ENCODE measurements around the gene IRAK3.
A peak's percentile ranks its signal among the peaks of the same experiment; 100 is the strongest.
"Not testable (repeated sequence)": the region's sequence is repeated elsewhere in the genome, so short reads cannot be mapped to it uniquely, and the experiment has no call there.

Gene IRAK3

GRCh38 chr12:66301944-66302826, 113.2 kb downstream of the IRAK3 start, which contains the start of gene HELB:
HELB (plus strand) TSS chr12:66302493; CDS start chr12:66302604, 111 bp downstream.
- TF ChIP-seq CTCF (IDR thresholded peaks at IDR 0.05; ENCODE audit: control insufficient read depth, extremely low read depth, insufficient read depth), result no peak
- H3K4me3 ChIP-seq (ENCODE audit: low read depth, low read length), result peak within 1 kb of the TSS; percentile 82
- peak; percentile 93 for DNase-seq (ENCODE audit: low read depth)

- no peak for TF ChIP-seq CTCF (IDR thresholded peaks at IDR 0.05; ENCODE audit: control insufficient read depth, extremely low read depth, insufficient read depth)
- H3K4me3 ChIP-seq (ENCODE audit: low read depth, low read length), result peak overlapping the region; percentile 82
- no peak for DNase-seq (ENCODE audit: low read depth)
Observed at GRCh38 chr12:66302827-66303169, 113.8 kb downstream of the IRAK3 start.

GRCh38 chr12:66303316-66303804, 114.3 kb downstream of the IRAK3 start:
- not testable (repeated sequence) for H3K4me3 ChIP-seq (ENCODE audit: low read depth, low read length); DNase-seq (ENCODE audit: low read depth)
